IPS-NIHi7 (cell line): ENCODE data around the gene CUZD1.

Experiments used
- DNase-seq: peaks from one replicate; pipeline ENCODE4 v3.0.0; 2012; ENCODE audit warnings: mixed read lengths; ENCODE audit errors: extremely low spot score

CUZD1 gene

GRCh38 chr10:122855745-122856144, 10.1 kb upstream of the CUZD1 start:
- no peak for DNase-seq

- DNase-seq: no peak
Measured at GRCh38 chr10:122854648-122855047, 9.0 kb upstream of the CUZD1 start.

GRCh38 chr10:122853665-122854313, 8.1 kb upstream of the CUZD1 start:
- DNase-seq: no peak

GRCh38 chr10:122852261-122852660, 6.6 kb upstream of the CUZD1 start:
- DNase-seq: no peak

- DNase-seq: no peak
Measured at GRCh38 chr10:122850705-122851640, 5.3 kb upstream of the CUZD1 start.

- DNase-seq: no peak
Measured at GRCh38 chr10:122849900-122850605, 4.4 kb upstream of the CUZD1 start.

GRCh38 chr10:122849090-122849489, 3.4 kb upstream of the CUZD1 start:
- no peak for DNase-seq

GRCh38 chr10:122847782-122848604, 2.3 kb upstream of the CUZD1 start:
- no peak for DNase-seq

- DNase-seq: no peak
Measured at GRCh38 chr10:122844146-122844545, 1.5 kb downstream of the CUZD1 start.

GRCh38 chr10:122841569-122841968, 4.1 kb downstream of the CUZD1 start:
- DNase-seq: no peak

- DNase-seq: no peak
Measured at GRCh38 chr10:122839505-122839904, 6.2 kb downstream of the CUZD1 start.

GRCh38 chr10:122838880-122839279, 6.8 kb downstream of the CUZD1 start:
- no peak for DNase-seq

- no peak for DNase-seq
Measured at GRCh38 chr10:122835908-122836307, 9.7 kb downstream of the CUZD1 start.

GRCh38 chr10:122830965-122831353, 14.7 kb downstream of the CUZD1 start:
- DNase-seq: no peak

- DNase-seq: no peak
Measured at GRCh38 chr10:122830273-122830964, 15.2 kb downstream of the CUZD1 start.

- no peak for DNase-seq
Measured at GRCh38 chr10:122829454-122829853, 16.2 kb downstream of the CUZD1 start.

- DNase-seq: no peak
Measured at GRCh38 chr10:122828716-122829255, 16.9 kb downstream of the CUZD1 start.

- DNase-seq: no peak
Measured at GRCh38 chr10:122827302-122827701, 18.4 kb downstream of the CUZD1 start.

GRCh38 chr10:122822973-122823690, 22.5 kb downstream of the CUZD1 start:
- DNase-seq: no peak

GRCh38 chr10:122821808-122822207, 23.8 kb downstream of the CUZD1 start:
- DNase-seq: no peak
